ENCODE data around the gene SDHC. TPM values are rescaled to one million over a fixed set of nuclear protein-coding genes. Genes with fewer than 3 reads are reported as not detected.

Gene SDHC
- total and polyA plus RNA-seq, 5 donors: 167 to 275 (median 242) TPM

- DNase-seq (no peak), ATAC-seq (no peak)
- Histone ChIP-seq H3K27ac (ENCODE audit: low read length) (no peak overlapping the region), H3K4me3 (ENCODE audit: low read length) (no peak overlapping the region), H3K27me3 (ENCODE audit: control insufficient read depth, insufficient read depth) (no peaks in the 10 kb centered on the region), H3K9me3 (ENCODE audit: control insufficient read depth, low read length) (no peaks in the 10 kb centered on the region), H3K4me1 (ENCODE audit: control insufficient read depth, insufficient read depth, low read length) (no peaks in the 10 kb centered on the region)
- intact Hi-C loops (cut with DNase I): loop anchor here in 2 of 4 donors (5.0 kb wide), 1 partner anchor 63 kb away; the partner anchor contains the start of gene TOMM40L (in 2 of the 2)
- 82% methylated on average over 1 of the region's 1 CpG for WGBS
Measured at GRCh38 chr1:161290779-161291178, 23.4 kb upstream of the SDHC start.

GRCh38 chr1:161297415-161297814 is 16.8 kb upstream of the SDHC start:
- Histone ChIP-seq H3K9me3 (ENCODE audit: control insufficient read depth, low read length) (no peaks in the 10 kb centered on the region), H3K4me1 (ENCODE audit: control insufficient read depth, insufficient read depth, low read length) (no peaks in the 10 kb centered on the region), H3K27ac (ENCODE audit: low read length) (no peak overlapping the region), H3K4me3 (ENCODE audit: low read length) (no peak overlapping the region), H3K27me3 (ENCODE audit: control insufficient read depth, insufficient read depth) (no peaks in the 10 kb centered on the region)
- no peak for ATAC-seq
- intact Hi-C loops (cut with DNase I): no loop called here
- no peak for DNase-seq

GRCh38 chr1:161298116-161298515 is 16.1 kb upstream of the SDHC start:
- WGBS: 87% methylated on average over 6 of the region's 6 CpGs
- no peak for ATAC-seq
- H3K27ac ChIP-seq (ENCODE audit: low read length): no peak overlapping the region
- no peaks in the 10 kb centered on the region for H3K27me3 ChIP-seq (ENCODE audit: control insufficient read depth, insufficient read depth)
- no peak overlapping the region for H3K4me3 ChIP-seq (ENCODE audit: low read length)
- H3K4me1 ChIP-seq (ENCODE audit: control insufficient read depth, insufficient read depth, low read length): no peaks in the 10 kb centered on the region
- H3K9me3 ChIP-seq (ENCODE audit: control insufficient read depth, low read length): no peaks in the 10 kb centered on the region
- intact Hi-C loops (cut with DNase I): no loop called here
- no peak for DNase-seq

- H3K27ac ChIP-seq (ENCODE audit: low read length): no peak overlapping the region
- intact Hi-C loops (cut with DNase I): no loop called here
- no peaks in the 10 kb centered on the region for H3K9me3 ChIP-seq (ENCODE audit: control insufficient read depth, low read length)
- no peaks in the 10 kb centered on the region for H3K4me1 ChIP-seq (ENCODE audit: control insufficient read depth, insufficient read depth, low read length)
- 70% methylated on average over 9 of the region's 9 CpGs for WGBS
- no peak overlapping the region for H3K4me3 ChIP-seq (ENCODE audit: low read length)
- DNase-seq (no peak), ATAC-seq (no peak)
- H3K27me3 ChIP-seq (ENCODE audit: control insufficient read depth, insufficient read depth): no peaks in the 10 kb centered on the region
Measured at GRCh38 chr1:161299347-161299746, 14.8 kb upstream of the SDHC start.

GRCh38 chr1:161300478-161300877 is 13.7 kb upstream of the SDHC start:
- H3K27me3 ChIP-seq (ENCODE audit: control insufficient read depth, insufficient read depth): no peaks in the 10 kb centered on the region
- ATAC-seq (no peak), DNase-seq (no peak)
- H3K9me3 ChIP-seq (ENCODE audit: control insufficient read depth, low read length): no peaks in the 10 kb centered on the region
- no peak overlapping the region for H3K27ac ChIP-seq (ENCODE audit: low read length)
- 85% methylated on average over 4 of the region's 4 CpGs for WGBS
- intact Hi-C loops (cut with DNase I): no loop called here
- H3K4me3 ChIP-seq (ENCODE audit: low read length): no peak overlapping the region
- peaks cover 7% of the 10 kb centered on the region for H3K4me1 ChIP-seq (ENCODE audit: control insufficient read depth, insufficient read depth, low read length)

GRCh38 chr1:161304927-161305866 is 9.0 kb upstream of the SDHC start:
- Histone ChIP-seq H3K27me3 (ENCODE audit: control insufficient read depth, insufficient read depth) (no peaks in the 10 kb centered on the region), H3K4me3 (ENCODE audit: low read length) (peak overlapping the region; percentile 87), H3K4me1 (ENCODE audit: control insufficient read depth, insufficient read depth, low read length) (peaks cover 7% of the 10 kb centered on the region), H3K9me3 (ENCODE audit: control insufficient read depth, low read length) (no peaks in the 10 kb centered on the region), H3K27ac (ENCODE audit: low read length) (no peak overlapping the region)
- WGBS: 14% methylated on average over 17 of the region's 17 CpGs
- DNase-seq (no peak), ATAC-seq (peak; percentile 7 to 8)
- intact Hi-C loops (cut with DNase I): no loop called here

GRCh38 chr1:161305867-161306519 is 8.2 kb upstream of the SDHC start:
- DNase-seq (peak; percentile 80 to 91 (median 90)), ATAC-seq (peak; percentile 95 to 96)
- no peaks in the 10 kb centered on the region for H3K27me3 ChIP-seq (ENCODE audit: control insufficient read depth, insufficient read depth)
- WGBS: 3% methylated on average over 31 of the region's 31 CpGs
- intact Hi-C loops (cut with DNase I): no loop called here
- H3K27ac ChIP-seq (ENCODE audit: low read length): peak overlapping the region; percentile 8
- H3K4me1 ChIP-seq (ENCODE audit: control insufficient read depth, insufficient read depth, low read length): peaks cover 7% of the 10 kb centered on the region
- H3K9me3 ChIP-seq (ENCODE audit: control insufficient read depth, low read length): no peaks in the 10 kb centered on the region
- H3K4me3 ChIP-seq (ENCODE audit: low read length): peak overlapping the region; percentile 87

- H3K4me3 ChIP-seq (ENCODE audit: low read length): no peak overlapping the region
- 72% methylated on average over 7 of the region's 7 CpGs for WGBS
- ATAC-seq (peak in 1 of 2 donors; percentile 15), DNase-seq (no peak)
- no peaks in the 10 kb centered on the region for H3K9me3 ChIP-seq (ENCODE audit: control insufficient read depth, low read length)
- peaks cover 7% of the 10 kb centered on the region for H3K4me1 ChIP-seq (ENCODE audit: control insufficient read depth, insufficient read depth, low read length)
- intact Hi-C loops (cut with DNase I): no loop called here
- no peaks in the 10 kb centered on the region for H3K27me3 ChIP-seq (ENCODE audit: control insufficient read depth, insufficient read depth)
- H3K27ac ChIP-seq (ENCODE audit: low read length): no peak overlapping the region
Measured at GRCh38 chr1:161307230-161307768, 6.9 kb upstream of the SDHC start.

- WGBS: 55% methylated on average over 2 of the region's 2 CpGs
- ATAC-seq (no peak), DNase-seq (no peak)
- Histone ChIP-seq H3K4me3 (ENCODE audit: low read length) (no peak overlapping the region), H3K27ac (ENCODE audit: low read length) (peak overlapping the region; percentile 19), H3K4me1 (ENCODE audit: control insufficient read depth, insufficient read depth, low read length) (peaks cover 7% of the 10 kb centered on the region), H3K9me3 (ENCODE audit: control insufficient read depth, low read length) (no peaks in the 10 kb centered on the region), H3K27me3 (ENCODE audit: control insufficient read depth, insufficient read depth) (no peaks in the 10 kb centered on the region)
- intact Hi-C loops (cut with DNase I): no loop called here
Measured at GRCh38 chr1:161307892-161308638, 6.1 kb upstream of the SDHC start.

- no peaks in the 10 kb centered on the region for H3K9me3 ChIP-seq (ENCODE audit: control insufficient read depth, low read length)
- intact Hi-C loops (cut with DNase I): no loop called here
- DNase-seq: no peak
- H3K27me3 ChIP-seq (ENCODE audit: control insufficient read depth, insufficient read depth): no peaks in the 10 kb centered on the region
- peaks cover 5% of the 10 kb centered on the region for H3K4me1 ChIP-seq (ENCODE audit: control insufficient read depth, insufficient read depth, low read length)
- no peak within 1 kb of the TSS for H3K27ac ChIP-seq (ENCODE audit: low read length)
- ATAC-seq: no peak
- H3K4me3 ChIP-seq (ENCODE audit: low read length): no peak within 1 kb of the TSS
- 53% methylated on average over 2 of the region's 2 CpGs for WGBS
Measured at GRCh38 chr1:161309868-161310267, 4.3 kb upstream of the SDHC start, which contains the start of gene MPZ. Gene MPZ (minus strand): TSS chr1:161309968. CDS start chr1:161309905, 63 bp downstream.

Measured in right cardiac atrium (tissue), 5 donors.